Activated T-cell treated with anti-CD3 and anti-CD28 coated beads for 4 hours (primary cell): ENCODE results near the gene ST8SIA1.

Experiments
- DNase-seq: peaks from one replicate; pipeline ENCODE4 v3.0.0-alpha.2; 2020

The ST8SIA1 gene

GRCh38 chr12:22329621-22330020, 4.9 kb downstream of the ST8SIA1 start:
- no peak for DNase-seq

- no peak for DNase-seq
These were observed 9.3 kb downstream of the ST8SIA1 start for GRCh38 chr12:22325218-22325617.

- no peak for DNase-seq
These were observed 12.4 kb downstream of the ST8SIA1 start for GRCh38 chr12:22322091-22322490.

- DNase-seq, result no peak
These were observed 12.9 kb downstream of the ST8SIA1 start for GRCh38 chr12:22321638-22322037.

GRCh38 chr12:22321018-22321605, 13.4 kb downstream of the ST8SIA1 start:
- DNase-seq, result no peak

GRCh38 chr12:22318108-22318737, 16.3 kb downstream of the ST8SIA1 start:
- no peak for DNase-seq

- DNase-seq, result no peak
These were observed 20.6 kb downstream of the ST8SIA1 start for GRCh38 chr12:22313963-22314330.

GRCh38 chr12:22313286-22313962, 21.1 kb downstream of the ST8SIA1 start:
- DNase-seq, result no peak

- no peak for DNase-seq
These were observed 22.2 kb downstream of the ST8SIA1 start for GRCh38 chr12:22312336-22312735.

- no peak for DNase-seq
These were observed 23.8 kb downstream of the ST8SIA1 start for GRCh38 chr12:22310709-22311108.

- DNase-seq, result no peak
These were observed 24.2 kb downstream of the ST8SIA1 start for GRCh38 chr12:22310275-22310674.

GRCh38 chr12:22307811-22308210, 26.7 kb downstream of the ST8SIA1 start:
- no peak for DNase-seq

- DNase-seq, result no peak
These were observed 28.2 kb downstream of the ST8SIA1 start for GRCh38 chr12:22306311-22306710.

- DNase-seq, result no peak
These were observed 30.2 kb downstream of the ST8SIA1 start for GRCh38 chr12:22304341-22304740.

GRCh38 chr12:22299294-22299912, 35.1 kb downstream of the ST8SIA1 start:
- DNase-seq, result no peak

GRCh38 chr12:22289250-22289649, 45.3 kb downstream of the ST8SIA1 start:
- DNase-seq, result no peak

GRCh38 chr12:22287776-22288621, 46.5 kb downstream of the ST8SIA1 start:
- DNase-seq, result no peak

- no peak for DNase-seq
These were observed 47.4 kb downstream of the ST8SIA1 start for GRCh38 chr12:22287101-22287500.

- no peak for DNase-seq
These were observed 47.9 kb downstream of the ST8SIA1 start for GRCh38 chr12:22286569-22286968.

GRCh38 chr12:22285846-22286245, 48.7 kb downstream of the ST8SIA1 start:
- no peak for DNase-seq

GRCh38 chr12:22284871-22285270, 49.6 kb downstream of the ST8SIA1 start:
- DNase-seq, result no peak

GRCh38 chr12:22283508-22283907, 51.0 kb downstream of the ST8SIA1 start:
- no peak for DNase-seq

GRCh38 chr12:22283006-22283506, 51.5 kb downstream of the ST8SIA1 start:
- no peak for DNase-seq
